Upper lobe of left lung (tissue), 6 donors: ENCODE measurements around the gene ANXA8L1. TPM values are rescaled to one million over a fixed set of nuclear protein-coding genes. Genes with fewer than 3 reads are reported as not detected.
"Not testable (repeated sequence)": the region's sequence is repeated elsewhere in the genome, so short reads cannot be mapped to it uniquely, and the experiment has no call there.

Experiments
- ATAC-seq, 2 donors: fragments of 200-7000 bp; cut with Tn5 transposase; one replicate each; pipeline ENCODE4 v1.9.1; 2022; ENCODE audit warnings: mild to moderate bottlenecking in 2 of 2, moderate library complexity in 2 of 2; ENCODE audit not compliant: low FRiP score in 2 of 2
- DNase-seq, 2 donors: peaks; one replicate each; pipeline ENCODE4 v3.0.0-alpha.2; 2019 to 2020
- H3K27ac ChIP-seq, 4 donors: fragments of 200-600 bp; sonication (generic); one replicate each; pipeline ENCODE4 v1.5.1; 2016 to 2019
- H3K27me3 ChIP-seq, 4 donors: fragments of 200-600 bp; sonication (generic); one replicate each; pipeline ENCODE4 v1.5.1; 2017 to 2019
- H3K36me3 ChIP-seq, 4 donors: fragments of 200-600 bp; sonication (generic); one replicate each; pipeline ENCODE4 v1.5.1; 2016 to 2019
- H3K4me1 ChIP-seq, 4 donors: fragments of 200-600 bp; sonication (generic); one replicate each; pipeline ENCODE4 v1.5.1; 2018 to 2019
- H3K4me3 ChIP-seq, 4 donors: fragments of 200-600 bp; sonication (generic); one replicate each; pipeline ENCODE4 v1.5.1; 2017 to 2019; ENCODE audit warnings: mild to moderate bottlenecking in 2 of 4, moderate library complexity in 1 of 4
- H3K9me3 ChIP-seq, 4 donors: fragments of 200-600 bp; sonication (generic); one replicate each; pipeline ENCODE4 v1.5.1; 2018 to 2019
- WGBS, 2 donors: methylation state at CpG; one replicate each; pipeline ENCODE4 v1.1.5; 2017 to 2018; 5-methylcytosine and 5-hydroxymethylcytosine counted together
- total RNA-seq, 6 donors: library from RNA; depleted of rRNA in 4 of 6; stranded (reverse); fragments of >200 nt in 4 of 6; gene quantifications; one replicate each; pipeline versions ENCODE4 v1.1.0 to v1.2.1, GENCODE V29; 2016 to 2021
- donor health status: DM: no; HTN: no; CAD: no; lungs with moderate emphysema.
- donor health status: DM: no; HTN: yes; CAD: no; lungs with severe emphysema.

The ANXA8L1 gene
- total RNA-seq, 6 donors from 2014 or later: 10.5 to 45.3 (median 27.0) TPM

GRCh38 chr10:46385858-46386257, 10.3 kb downstream of the ANXA8L1 start:
- WGBS, 2 donors: no CpG with 5 or more reads among the region's 7 CpGs
- not testable (repeated sequence) for H3K36me3 ChIP-seq, H3K9me3 ChIP-seq, H3K27ac ChIP-seq, DNase-seq, H3K4me1 ChIP-seq, H3K27me3 ChIP-seq, H3K4me3 ChIP-seq, ATAC-seq

GRCh38 chr10:46386694-46387093, 11.1 kb downstream of the ANXA8L1 start:
- not testable (repeated sequence) for H3K4me3 ChIP-seq, H3K9me3 ChIP-seq, H3K27ac ChIP-seq, H3K27me3 ChIP-seq, DNase-seq, H3K4me1 ChIP-seq, H3K36me3 ChIP-seq
- no CpG with 5 or more reads among the region's 4 CpGs for WGBS, 2 donors
- peak; percentile 10 to 23 for ATAC-seq

GRCh38 chr10:46387309-46387902, 11.8 kb downstream of the ANXA8L1 start:
- H3K36me3 ChIP-seq, H3K27ac ChIP-seq, ATAC-seq, H3K4me3 ChIP-seq, H3K27me3 ChIP-seq, H3K9me3 ChIP-seq, DNase-seq, H3K4me1 ChIP-seq: not testable (repeated sequence)
- no CpG with 5 or more reads among the region's 11 CpGs for WGBS, 2 donors

- not testable (repeated sequence) for H3K4me1 ChIP-seq, H3K27me3 ChIP-seq, ATAC-seq, DNase-seq, H3K9me3 ChIP-seq, H3K27ac ChIP-seq, H3K36me3 ChIP-seq, H3K4me3 ChIP-seq
- 92% methylated on average over 2 of the region's 6 CpGs; no CpG with 5 or more reads in 1 of the 2 donors for WGBS, 2 donors
Measured at GRCh38 chr10:46391422-46391821, 15.8 kb downstream of the ANXA8L1 start.

GRCh38 chr10:46396441-46397279, 21.1 kb downstream of the ANXA8L1 start:
- not testable (repeated sequence) for H3K4me1 ChIP-seq, H3K36me3 ChIP-seq, DNase-seq, H3K4me3 ChIP-seq, H3K9me3 ChIP-seq, H3K27me3 ChIP-seq, H3K27ac ChIP-seq
- ATAC-seq: peak; percentile 50 to 61
- 92 to 95% methylated on average over 5 to 8 of the region's 8 CpGs for WGBS, 2 donors

- H3K27me3 ChIP-seq, H3K36me3 ChIP-seq, H3K9me3 ChIP-seq, H3K4me1 ChIP-seq, H3K4me3 ChIP-seq: not testable (repeated sequence)
- 7% methylated on average over 6 of the region's 14 CpGs; no CpG with 5 or more reads in 1 of the 2 donors for WGBS, 2 donors
- peak in 1 of 2 donors; percentile 30 for DNase-seq
- H3K27ac ChIP-seq: peak overlapping the region in 2 of 4 donors; percentile 34 to 35
- peak; percentile 11 to 44 for ATAC-seq
Measured at GRCh38 chr10:46397767-46398166, 22.2 kb downstream of the ANXA8L1 start.

- peak in 1 of 2 donors; percentile 44 for DNase-seq
- H3K36me3 ChIP-seq, H3K4me1 ChIP-seq, H3K27me3 ChIP-seq, H3K9me3 ChIP-seq: not testable (repeated sequence)
- peak; percentile 79 to 95 for ATAC-seq
- Histone ChIP-seq H3K27ac (peak overlapping the region in 1 of 4 donors; percentile 35), H3K4me3 (peak overlapping the region in 3 of 4 donors; percentile 14 to 37 (median 36))
- 11% methylated on average over 6 of the region's 35 CpGs for WGBS, 2 donors
Measured at GRCh38 chr10:46398212-46398886, 22.8 kb downstream of the ANXA8L1 start.

GRCh38 chr10:46409556-46409955, 34.0 kb downstream of the ANXA8L1 start:
- 96 to 97% methylated on average over 3 of the region's 3 CpGs for WGBS, 2 donors
- not testable (repeated sequence) for H3K36me3 ChIP-seq, H3K9me3 ChIP-seq, ATAC-seq, H3K4me3 ChIP-seq, H3K27ac ChIP-seq, H3K27me3 ChIP-seq, H3K4me1 ChIP-seq, DNase-seq

- not testable (repeated sequence) for H3K27ac ChIP-seq, DNase-seq, H3K4me1 ChIP-seq, H3K36me3 ChIP-seq, ATAC-seq, H3K9me3 ChIP-seq, H3K4me3 ChIP-seq, H3K27me3 ChIP-seq
Measured at GRCh38 chr10:46411123-46411522, 35.5 kb downstream of the ANXA8L1 start.

- not testable (repeated sequence) for H3K27ac ChIP-seq, H3K36me3 ChIP-seq, H3K9me3 ChIP-seq, DNase-seq, H3K27me3 ChIP-seq, H3K4me1 ChIP-seq, H3K4me3 ChIP-seq
- no CpG with 5 or more reads among the region's 5 CpGs for WGBS, 2 donors
- ATAC-seq: peak in 1 of 2 donors; percentile 41
Measured at GRCh38 chr10:46412665-46413064, 37.1 kb downstream of the ANXA8L1 start.

- DNase-seq, H3K4me3 ChIP-seq, H3K36me3 ChIP-seq, H3K27me3 ChIP-seq, H3K27ac ChIP-seq, H3K4me1 ChIP-seq, H3K9me3 ChIP-seq, ATAC-seq: not testable (repeated sequence)
- WGBS, 2 donors: 95% methylated on average over 4 of the region's 6 CpGs
Measured at GRCh38 chr10:46415291-46415690, 39.7 kb downstream of the ANXA8L1 start.

- DNase-seq, H3K27me3 ChIP-seq, H3K4me1 ChIP-seq, H3K27ac ChIP-seq, H3K36me3 ChIP-seq, ATAC-seq, H3K4me3 ChIP-seq, H3K9me3 ChIP-seq: not testable (repeated sequence)
- WGBS, 2 donors: 60 to 68% methylated on average over 1 to 4 of the region's 7 CpGs
Measured at GRCh38 chr10:46418283-46418682, 42.7 kb downstream of the ANXA8L1 start.
